CD14-positive monocyte (primary cell): ENCODE data around the gene BRIX1. TPM values are rescaled to one million over a fixed set of nuclear protein-coding genes. Genes with fewer than 3 reads are reported as not detected.

Experiments
- DNase-seq, 3 donors: peaks; one replicate each; pipeline ENCODE4 v3.0.0-alpha.2; 2011 to 2022
- H2AFZ ChIP-seq: 2 replicates; pipeline ENCODE4 v1.6.0; 2012; ENCODE audit warnings: mild to moderate bottlenecking, low read depth, low read length, inconsistent platforms; ENCODE audit not compliant: insufficient read depth, poor library complexity, severe bottlenecking
- H3K27ac ChIP-seq, 2 donors: 1 replicate in 1 of 2; 2 replicates in 1 of 2; pipeline ENCODE4 v1.5.1; 2012 to 2013; ENCODE audit warnings: low read length in 2 of 2, control low read depth in 1 of 2, inconsistent platforms in 1 of 2, low read depth in 1 of 2, mild to moderate bottlenecking in 1 of 2
- H3K27me3 ChIP-seq, 2 donors: one replicate each; pipeline versions ENCODE4 v1.6.0 to v1.6.1; 2011 to 2013; ENCODE audit warnings: low read length in 2 of 2; ENCODE audit not compliant: control insufficient read depth in 2 of 2, insufficient read depth in 2 of 2
- H3K36me3 ChIP-seq, 2 donors: replicated peaks in 1 of 2; 1 replicate in 1 of 2; 2 replicates in 1 of 2; pipeline versions ENCODE4 v1.5.1 to v1.6.1; 2012 to 2013; ENCODE audit warnings: low read length in 2 of 2, control low read depth in 1 of 2, inconsistent platforms in 1 of 2, mild to moderate bottlenecking in 1 of 2; ENCODE audit not compliant: insufficient read depth in 2 of 2, control insufficient read depth in 1 of 2
- H3K4me1 ChIP-seq, 2 donors: 1 replicate in 1 of 2; 2 replicates in 1 of 2; pipeline versions ENCODE4 v1.5.1 to v1.6.1; 2012 to 2013; ENCODE audit warnings: low read length in 2 of 2, control low read depth in 1 of 2, inconsistent platforms in 1 of 2, mild to moderate bottlenecking in 1 of 2, moderate library complexity in 1 of 2; ENCODE audit not compliant: insufficient read depth in 2 of 2, control insufficient read depth in 1 of 2
- H3K4me2 ChIP-seq: replicated peaks from 2 replicates; pipeline ENCODE3; 2012; ENCODE audit warnings: low read length, moderate library complexity, mild to moderate bottlenecking; ENCODE audit not compliant: poor library complexity, severe bottlenecking; ENCODE audit errors: extremely low read depth
- H3K4me3 ChIP-seq, 3 experiments: fragments of 200-600 bp in 1 of 3; sonication (generic) in 1 of 3; replicated peaks in 1 of 3; 1 replicate in 2 of 3; 2 replicates in 1 of 3; pipeline ENCODE4 v1.5.1; 2011 to 2013; ENCODE audit warnings: low read length in 3 of 3, mild to moderate bottlenecking in 3 of 3, control low read depth in 2 of 3, low read depth in 2 of 3, inconsistent platforms in 1 of 3, moderate library complexity in 1 of 3
- H3K79me2 ChIP-seq: 2 replicates; pipeline ENCODE4 v1.6.0; 2012; ENCODE audit warnings: mild to moderate bottlenecking, control low read depth, inconsistent platforms, low read length, moderate library complexity; ENCODE audit not compliant: insufficient read depth
- H3K9ac ChIP-seq: 2 replicates; pipeline ENCODE4 v1.6.0; 2017; ENCODE audit warnings: low read length, mild to moderate bottlenecking; ENCODE audit not compliant: insufficient read depth, poor library complexity, severe bottlenecking
- H3K9me3 ChIP-seq, 2 donors: replicated peaks in 1 of 2; 1 replicate in 1 of 2; 2 replicates in 1 of 2; pipeline versions ENCODE4 v1.5.1 to v1.6.1; 2012 to 2013; ENCODE audit warnings: low read length in 2 of 2, control low read depth in 1 of 2; ENCODE audit not compliant: control insufficient read depth in 1 of 2, insufficient read depth in 1 of 2
- H4K20me1 ChIP-seq: 2 replicates; pipeline ENCODE4 v1.6.0; 2012; ENCODE audit warnings: mild to moderate bottlenecking, low read length, control low read depth, moderate library complexity; ENCODE audit not compliant: insufficient read depth
- H3K27ac Mint-ChIP-seq, 7 donors: one replicate each; pipeline ENCODE4 v1.8.0; 2020; ENCODE audit warnings: mild to moderate bottlenecking in 7 of 7, mixed read lengths in 7 of 7, moderate library complexity in 6 of 7, inconsistent platforms in 2 of 7
- H3K27me3 Mint-ChIP-seq, 3 donors: one replicate each; pipeline ENCODE4 v1.8.0; 2021 to 2022; ENCODE audit warnings: low read depth in 3 of 3, mild to moderate bottlenecking in 3 of 3, mixed read lengths in 3 of 3, moderate library complexity in 3 of 3, inconsistent platforms in 1 of 3
- H3K36me3 Mint-ChIP-seq, 2 donors: one replicate each; pipeline ENCODE4 v1.8.0; 2020; ENCODE audit warnings: mixed read lengths in 2 of 2, inconsistent platforms in 1 of 2, mild to moderate bottlenecking in 1 of 2
- H3K4me1 Mint-ChIP-seq: one replicate; pipeline ENCODE4 v1.8.0; 2020; ENCODE audit warnings: mild to moderate bottlenecking, mixed read lengths
- H3K4me3 Mint-ChIP-seq, 2 donors: one replicate each; pipeline ENCODE4 v1.8.0; 2020; ENCODE audit warnings: mild to moderate bottlenecking in 2 of 2, mixed read lengths in 2 of 2, moderate library complexity in 1 of 2
- H3K9me3 Mint-ChIP-seq, 7 donors: one replicate each; pipeline ENCODE4 v1.8.0; 2020 to 2022; ENCODE audit warnings: mixed read lengths in 7 of 7, mild to moderate bottlenecking in 6 of 7, moderate library complexity in 6 of 7, inconsistent platforms in 2 of 7
- WGBS: methylation state at CpG from one replicate; pipeline ENCODE4 v1.1.5; 2013; ENCODE audit warnings: missing lambda C conversion rate; ENCODE audit not compliant: insufficient coverage; 5-methylcytosine and 5-hydroxymethylcytosine counted together
- intact Hi-C, 2 donors: fragments of 100-400 bp; cut with micrococcal nuclease; formaldehyde crosslinking; loops; one replicate each; pipeline versions ENCODE4 v1.15.0 to v1.15.1; 2023
- polyA plus RNA-seq, 3 donors: library from polyadenylated mRNA; depleted of rRNA in 1 of 3; unstranded in 2 of 3; stranded (reverse) in 1 of 3; fragments of 300-500 nt in 2 of 3; fragments of >200 nt in 1 of 3; fragmentation: Illumina TruSeq in 2 of 3; gene quantifications; 1 replicate in 2 of 3; 2 replicates in 1 of 3; pipeline ENCODE4 v1.2.3, GENCODE V29; 2012 to 2021
- TF ChIP-seq, protein P1 (sequence below): fragments of 200-600 bp; IDR thresholded peaks from one replicate; pipeline ENCODE4 v1.8.0; 2022; ENCODE audit warnings: antibody characterized with exemption, mild to moderate bottlenecking

The BRIX1 gene
- polyA plus RNA-seq, 3 donors, result 3.3 to 13.5 (median 12.5) TPM

DNA sequence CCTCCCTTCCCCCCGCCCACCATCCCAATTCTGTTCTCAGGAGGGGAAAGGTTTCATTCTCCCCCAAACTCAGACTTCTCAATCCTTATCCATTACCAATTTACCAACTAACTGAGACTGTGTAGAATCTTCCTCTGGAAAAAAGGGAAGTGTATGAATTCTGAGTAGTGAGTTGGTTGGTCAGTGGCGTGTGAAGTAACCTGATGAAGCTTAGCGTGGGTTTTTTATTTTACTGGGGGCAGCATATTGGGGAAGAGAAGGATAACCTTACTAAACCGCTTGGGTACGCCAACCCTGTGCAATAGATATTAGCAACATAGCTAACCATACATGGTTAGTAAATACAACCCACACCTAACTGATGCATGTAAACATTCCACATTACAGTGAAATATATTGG lies 12.8 kb downstream of the BRIX1 start:
- H3K27ac Mint-ChIP-seq, result no peak overlapping the region
- H3K27me3 Mint-ChIP-seq, result peaks cover 0 to 2% (median 0%) of the 10 kb centered on the region in 3 donors
- WGBS, result no CpG with 5 or more reads among the region's 5 CpGs
- Histone ChIP-seq H3K4me1 (peaks cover 16 to 21% of the 10 kb centered on the region in 2 donors), H3K4me2 (peak overlapping the region; percentile 73), H4K20me1 (no peaks in the 10 kb centered on the region), H3K9me3 (no peaks in the 10 kb centered on the region), H3K4me3 (peak overlapping the region in 1 of 3 experiments; percentile 85), H3K27me3 (no peaks in the 10 kb centered on the region), H3K36me3 (peaks cover 30 to 38% of the 10 kb centered on the region in 2 donors), H3K27ac (no peak overlapping the region), H3K9ac (no peak overlapping the region), H2AFZ (no peak overlapping the region), H3K79me2 (peaks cover 33% of the 10 kb centered on the region)
- no peaks in the 10 kb centered on the region for H3K9me3 Mint-ChIP-seq
- H3K4me3 Mint-ChIP-seq, result no peak overlapping the region
- peaks cover 19% of the 10 kb centered on the region for H3K4me1 Mint-ChIP-seq
- TF ChIP-seq, protein P1, sequence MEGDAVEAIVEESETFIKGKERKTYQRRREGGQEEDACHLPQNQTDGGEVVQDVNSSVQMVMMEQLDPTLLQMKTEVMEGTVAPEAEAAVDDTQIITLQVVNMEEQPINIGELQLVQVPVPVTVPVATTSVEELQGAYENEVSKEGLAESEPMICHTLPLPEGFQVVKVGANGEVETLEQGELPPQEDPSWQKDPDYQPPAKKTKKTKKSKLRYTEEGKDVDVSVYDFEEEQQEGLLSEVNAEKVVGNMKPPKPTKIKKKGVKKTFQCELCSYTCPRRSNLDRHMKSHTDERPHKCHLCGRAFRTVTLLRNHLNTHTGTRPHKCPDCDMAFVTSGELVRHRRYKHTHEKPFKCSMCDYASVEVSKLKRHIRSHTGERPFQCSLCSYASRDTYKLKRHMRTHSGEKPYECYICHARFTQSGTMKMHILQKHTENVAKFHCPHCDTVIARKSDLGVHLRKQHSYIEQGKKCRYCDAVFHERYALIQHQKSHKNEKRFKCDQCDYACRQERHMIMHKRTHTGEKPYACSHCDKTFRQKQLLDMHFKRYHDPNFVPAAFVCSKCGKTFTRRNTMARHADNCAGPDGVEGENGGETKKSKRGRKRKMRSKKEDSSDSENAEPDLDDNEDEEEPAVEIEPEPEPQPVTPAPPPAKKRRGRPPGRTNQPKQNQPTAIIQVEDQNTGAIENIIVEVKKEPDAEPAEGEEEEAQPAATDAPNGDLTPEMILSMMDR, result no peak
- intact Hi-C loops, result loop anchor here in 1 of 2 donors (10.0 kb wide), 1 partner anchor 1483 kb away; the partner anchor contains the start of gene TARS1
- peaks cover 30 to 32% of the 10 kb centered on the region in 2 donors for H3K36me3 Mint-ChIP-seq
- DNase-seq, result peak in 1 of 3 donors; percentile 11

DNA sequence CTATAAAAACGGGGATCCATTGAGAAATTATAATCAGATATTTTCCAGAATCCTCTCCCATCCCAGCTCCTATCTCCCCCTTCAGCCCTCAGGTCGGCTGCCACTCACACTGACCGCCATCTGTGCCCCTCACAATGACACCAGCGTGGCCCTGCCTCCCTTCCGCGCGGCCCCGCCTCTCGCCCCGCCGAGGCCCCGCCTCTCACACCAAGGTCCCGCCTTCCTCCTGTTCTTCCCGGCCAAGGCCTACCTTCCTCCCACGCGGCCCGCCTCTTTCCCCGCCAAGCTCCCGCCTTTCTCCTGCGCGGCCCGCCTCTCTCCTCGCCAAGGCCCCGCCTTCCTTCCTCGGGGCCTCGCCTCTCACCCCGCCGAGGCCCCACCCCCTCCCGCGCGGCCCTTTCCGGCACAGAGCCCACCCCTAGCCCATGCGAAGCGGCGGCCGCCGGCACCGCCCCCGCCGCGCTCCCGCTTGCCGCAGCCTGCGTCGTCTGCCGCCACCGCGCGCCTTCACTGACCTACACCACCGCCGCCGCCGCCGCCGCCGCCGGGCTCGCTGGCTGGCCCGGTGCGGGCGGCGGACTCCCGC lies 13.7 kb downstream of the BRIX1 start, which contains the start of gene DNAJC21:
Gene DNAJC21, plus strand, starts transcription at position 426 of the 586 bp plus-strand sequence. CDS start 261 bp downstream, outside the sequence.
- Histone ChIP-seq H4K20me1 (no peaks in the 10 kb centered on the region), H3K4me3 (peak within 1 kb of the TSS; percentile 58 to 85 (median 85)), H3K9ac (peak within 1 kb of the TSS; percentile 78), H3K27ac (peak within 1 kb of the TSS; percentile 85 to 88), H3K4me2 (peak within 1 kb of the TSS; percentile 73), H3K9me3 (no peaks in the 10 kb centered on the region), H2AFZ (peak within 1 kb of the TSS; percentile 89), H3K4me1 (peaks cover 16 to 21% of the 10 kb centered on the region in 2 donors), H3K79me2 (peaks cover 42% of the 10 kb centered on the region), H3K27me3 (no peaks in the 10 kb centered on the region), H3K36me3 (peaks cover 23 to 34% of the 10 kb centered on the region in 2 donors)
- Mint-ChIP-seq H3K9me3 (no peaks in the 10 kb centered on the region), H3K36me3 (peaks cover 28 to 32% of the 10 kb centered on the region in 2 donors), H3K27me3 (peaks cover 0 to 2% (median 0%) of the 10 kb centered on the region in 3 donors), H3K4me3 (peak within 1 kb of the TSS; percentile 96 to 98), H3K27ac (peak within 1 kb of the TSS; percentile 92 to 98 (median 98)), H3K4me1 (peaks cover 24% of the 10 kb centered on the region)
- under 1% methylated on average over 63 of the region's 63 CpGs for WGBS
- intact Hi-C loops, result loop anchor here in 1 of 2 donors (10.0 kb wide), 1 partner anchor 1484 kb away; the partner anchor contains the start of gene TARS1
- TF ChIP-seq, protein P1, result no peak
- DNase-seq, result peak; percentile 93 to 98 (median 94)
